Kidney (tissue), 14 donors: Measurements from ENCODE around the gene ATP11C. TPM values are rescaled to one million over a fixed set of nuclear protein-coding genes. Genes with fewer than 3 reads are reported as not detected.
"Not testable (repeated sequence)": the region's sequence is repeated elsewhere in the genome, so short reads cannot be mapped to it uniquely, and the experiment has no call there.

Experiments
- DNase-seq, 5 donors: peaks; one replicate each; pipeline ENCODE4 v3.0.0-alpha.2; 2013 to 2020
- FAIRE-seq: peaks from 2 replicates; lab custom pipeline; 2012; peaks lifted over from hg19 to GRCh38; lab: Jason Lieb, UNC
- H3K27ac ChIP-seq, 2 donors: one replicate each; pipeline ENCODE4 v1.7.0; 2013; ENCODE audit warnings: low read depth in 2 of 2, low read length in 2 of 2, inconsistent platforms in 1 of 2
- H3K27me3 ChIP-seq: one replicate; pipeline ENCODE4 v1.7.1; 2013; ENCODE audit warnings: low read length, inconsistent platforms; ENCODE audit not compliant: control insufficient read depth, insufficient read depth
- H3K36me3 ChIP-seq, 3 donors: one replicate each; pipeline versions ENCODE4 v1.7.0 to v1.7.1; 2013; ENCODE audit warnings: low read length in 3 of 3, control low read depth in 1 of 3, inconsistent platforms in 1 of 3; ENCODE audit not compliant: insufficient read depth in 3 of 3, control insufficient read depth in 2 of 3
- H3K4me1 ChIP-seq, 3 donors: one replicate each; pipeline versions ENCODE4 v1.7.0 to v1.7.1; 2013; ENCODE audit warnings: low read length in 3 of 3, inconsistent platforms in 1 of 3, low read depth in 1 of 3; ENCODE audit not compliant: control insufficient read depth in 2 of 3, insufficient read depth in 2 of 3
- H3K4me3 ChIP-seq, 3 donors: one replicate each; pipeline versions ENCODE4 v1.7.0 to v1.8.1; 2013; ENCODE audit warnings: low read length in 3 of 3, control low read depth in 1 of 3, inconsistent platforms in 1 of 3
- H3K9ac ChIP-seq, 3 donors: one replicate each; pipeline versions ENCODE4 v1.7.0 to v1.7.1; 2013; ENCODE audit warnings: low read length in 3 of 3, control low read depth in 1 of 3, inconsistent platforms in 1 of 3
- H3K9me3 ChIP-seq, 3 donors: one replicate each; pipeline versions ENCODE4 v1.7.0 to v1.7.1; 2013; ENCODE audit warnings: low read length in 3 of 3, control low read depth in 1 of 3, inconsistent platforms in 1 of 3; ENCODE audit not compliant: control insufficient read depth in 2 of 3, insufficient read depth in 1 of 3
- CTCF ChIP-seq: IDR thresholded peaks from 3 replicates; pipeline ENCODE4 v1.5.1; 2012; ENCODE audit warnings: mild to moderate bottlenecking, moderate library complexity, borderline replicate concordance; ENCODE audit not compliant: insufficient read depth; ENCODE audit errors: extremely low read depth
- intact Hi-C: fragments of 100-400 bp; cut with DNase I; formaldehyde crosslinking; loops from one replicate; pipeline ENCODE4 v1.11.1; 2022
- polyA plus RNA-seq: library from polyadenylated mRNA; stranded (reverse); fragments of 350-450 nt; fragmentation: Illumina TruSeq; extraction: RNeasy Lipid Tissue Mini Kit (QIAGEN cat#74804); gene quantifications from one replicate; pipeline ENCODE4 v1.2.3, GENCODE V29; 2014; ENCODE audit warnings: low read depth, low replicate concordance; ENCODE audit not compliant: insufficient read depth
- total RNA-seq: library from RNA; stranded (reverse); fragmentation: NEBNext Ultra II Directional; extraction: Animal tissue kit (Norgen Biotek cat#: 25700); gene quantifications from one replicate; pipeline ENCODE4 v1.2.1, GENCODE V29; 2021
- donor health status: control.
- donor health status: control.
- donor health status: control.
- donor health status: control.
- donor health status: control.
- donor health status: DM: yes; HTN: yes; CAD: no.
- donor health status: Normal renal cell carcinoma (clear cell type).

Gene ATP11C
- total and polyA plus RNA-seq, 2 donors from 2014 or later, result 10.1 to 23.9 TPM

GRCh38 chrX:139844163-139844562, 88.7 kb downstream of the ATP11C start:
- H3K9me3 ChIP-seq, result no peaks in the 10 kb centered on the region
- DNase-seq (peak in 3 of 5 donors; percentile 26 to 38 (median 34)), FAIRE-seq (no peak)
- H3K27me3 ChIP-seq, result no peaks in the 10 kb centered on the region
- no peaks in the 10 kb centered on the region for H3K36me3 ChIP-seq
- H3K9ac ChIP-seq, result no peak overlapping the region
- intact Hi-C loops, result no loop called here
- no peaks in the 10 kb centered on the region for H3K4me1 ChIP-seq
- TF ChIP-seq CTCF, result no peak
- H3K27ac ChIP-seq, result no peak overlapping the region
- no peak overlapping the region for H3K4me3 ChIP-seq

- no peak for TF ChIP-seq CTCF
- H3K9me3 ChIP-seq, result no peaks in the 10 kb centered on the region
- no peaks in the 10 kb centered on the region for H3K27me3 ChIP-seq
- peak in 1 of 5 donors; percentile 26 for DNase-seq
- no peak for FAIRE-seq
- intact Hi-C loops, result no loop called here
- no peak overlapping the region for H3K9ac ChIP-seq
- no peak overlapping the region for H3K27ac ChIP-seq
- H3K36me3 ChIP-seq, result no peaks in the 10 kb centered on the region
- no peaks in the 10 kb centered on the region for H3K4me1 ChIP-seq
- no peak overlapping the region for H3K4me3 ChIP-seq
Observed at GRCh38 chrX:139842326-139843185, 90.3 kb downstream of the ATP11C start.

- H3K9ac ChIP-seq, H3K36me3 ChIP-seq, H3K27ac ChIP-seq, H3K27me3 ChIP-seq, H3K4me1 ChIP-seq, H3K4me3 ChIP-seq, DNase-seq, intact Hi-C loops, H3K9me3 ChIP-seq, FAIRE-seq: not testable (repeated sequence)
Observed at GRCh38 chrX:139836335-139836734, 96.5 kb downstream of the ATP11C start.

- Histone ChIP-seq H3K27ac (no peak overlapping the region), H3K9ac (no peak overlapping the region), H3K4me3 (no peak overlapping the region), H3K9me3 (no peaks in the 10 kb centered on the region), H3K27me3 (no peaks in the 10 kb centered on the region), H3K36me3 (no peaks in the 10 kb centered on the region), H3K4me1 (no peaks in the 10 kb centered on the region)
- FAIRE-seq (no peak), DNase-seq (no peak)
- TF ChIP-seq CTCF, result no peak
- intact Hi-C loops, result no loop called here
Observed at GRCh38 chrX:139834879-139835278, 98.0 kb downstream of the ATP11C start.
